IMR-90 (cell line): ENCODE measurements around the gene NTSR1. TPM values are rescaled to one million over a fixed set of nuclear protein-coding genes. Genes with fewer than 3 reads are reported as not detected.

Source experiments
- CEBPB ChIP-seq: IDR thresholded peaks from 2 replicates; pipeline ENCODE4 v1.6.1; 2012; ENCODE audit warnings: low read depth, low read length, improper control_type of control experiment
- MXI1 ChIP-seq: IDR thresholded peaks from 2 replicates; pipeline ENCODE4 v1.6.1; 2012; ENCODE audit warnings: low read depth, mild to moderate bottlenecking, low read length, moderate library complexity, borderline replicate concordance
- POLR2A ChIP-seq: IDR thresholded peaks from 2 replicates; pipeline ENCODE4 v1.6.1; 2012; ENCODE audit warnings: mild to moderate bottlenecking, low read depth, low read length
- RCOR1 ChIP-seq: IDR thresholded peaks from 2 replicates; pipeline ENCODE4 v1.6.1; 2012; ENCODE audit warnings: mild to moderate bottlenecking, low read length, improper control_type of control experiment; ENCODE audit not compliant: insufficient replicate concordance
- USF2 ChIP-seq: fragments of 150-350 bp; IDR thresholded peaks from 2 replicates; pipeline ENCODE4 v1.6.1; 2017; ENCODE audit warnings: mild to moderate bottlenecking, antibody characterized with exemption, low read length, low read depth
- polyA plus RNA-seq, 3 experiments: library from polyadenylated mRNA; depleted of rRNA; stranded (reverse); fragments of >200 nt; gene quantifications; 2 replicates each; pipeline ENCODE4 v1.2.3, GENCODE V29; 2012; ENCODE audit warnings: low replicate concordance in 1 of 3
- total RNA-seq: library from RNA; depleted of rRNA; stranded (reverse); fragments of >200 nt; gene quantifications from 2 replicates; pipeline ENCODE4 v1.2.3, GENCODE V29; 2012

NTSR1 gene
- total and polyA plus RNA-seq, 2 of the 4 experiments (the other 2 are of a cell fraction) = 0.54 to 1.8 TPM

- no peak for TF ChIP-seq CEBPB
- no peak for TF ChIP-seq USF2
- no peak for TF ChIP-seq POLR2A
- no peak for TF ChIP-seq RCOR1
- no peak for TF ChIP-seq MXI1
Observed at GRCh38 chr20:62686869-62687830, 21.5 kb upstream of the NTSR1 start (continued).
